ENCODE data around the gene OR2T29.
"Not testable (repeated sequence)": the region's sequence is repeated elsewhere in the genome, so short reads cannot be mapped to it uniquely, and the experiment has no call there.

DNA sequence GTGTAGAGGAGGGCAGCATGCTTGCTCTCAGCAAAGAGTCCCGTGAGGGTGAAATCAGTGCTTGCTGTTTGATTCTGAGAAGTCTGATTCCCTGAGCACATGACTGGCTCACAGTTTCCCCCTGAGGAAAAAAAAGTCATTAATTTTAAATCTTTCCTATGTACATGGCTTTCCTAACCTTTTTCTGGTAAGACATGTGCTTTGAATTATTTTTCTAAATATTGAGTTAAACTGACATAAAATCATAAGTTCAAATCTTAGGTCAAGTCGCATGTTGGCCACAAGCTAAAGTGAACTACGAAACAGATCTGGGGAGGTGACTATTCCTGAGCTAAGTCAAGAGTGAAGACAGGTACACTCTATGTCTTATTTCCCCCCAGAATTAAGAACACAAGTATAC, 12.1 kb upstream of the OR2T29 start, which contains the start of gene OR2T34:
- not testable (repeated sequence) for TF ChIP-seq POLR2A (IDR thresholded peaks at IDR 0.05)
- TF ChIP-seq, protein P1, sequence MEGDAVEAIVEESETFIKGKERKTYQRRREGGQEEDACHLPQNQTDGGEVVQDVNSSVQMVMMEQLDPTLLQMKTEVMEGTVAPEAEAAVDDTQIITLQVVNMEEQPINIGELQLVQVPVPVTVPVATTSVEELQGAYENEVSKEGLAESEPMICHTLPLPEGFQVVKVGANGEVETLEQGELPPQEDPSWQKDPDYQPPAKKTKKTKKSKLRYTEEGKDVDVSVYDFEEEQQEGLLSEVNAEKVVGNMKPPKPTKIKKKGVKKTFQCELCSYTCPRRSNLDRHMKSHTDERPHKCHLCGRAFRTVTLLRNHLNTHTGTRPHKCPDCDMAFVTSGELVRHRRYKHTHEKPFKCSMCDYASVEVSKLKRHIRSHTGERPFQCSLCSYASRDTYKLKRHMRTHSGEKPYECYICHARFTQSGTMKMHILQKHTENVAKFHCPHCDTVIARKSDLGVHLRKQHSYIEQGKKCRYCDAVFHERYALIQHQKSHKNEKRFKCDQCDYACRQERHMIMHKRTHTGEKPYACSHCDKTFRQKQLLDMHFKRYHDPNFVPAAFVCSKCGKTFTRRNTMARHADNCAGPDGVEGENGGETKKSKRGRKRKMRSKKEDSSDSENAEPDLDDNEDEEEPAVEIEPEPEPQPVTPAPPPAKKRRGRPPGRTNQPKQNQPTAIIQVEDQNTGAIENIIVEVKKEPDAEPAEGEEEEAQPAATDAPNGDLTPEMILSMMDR (IDR thresholded peaks at IDR 0.05) = not testable (repeated sequence)
